ENCODE results near the gene ARMH2.

ARMH2 gene

GRCh38 chr6:24798740-24799540 is at the start of gene ARMH2:
Gene ARMH2 (minus strand): TSS chr6:24798917. CDS start chr6:24798857, 60 bp downstream.
- TF ChIP-seq CTCF (IDR thresholded peaks at IDR 0.05; ENCODE audit: low read depth, low read length, missing control alignments): no peak

GRCh38 chr6:24848461-24848860 is 49.7 kb upstream of the ARMH2 start:
- TF ChIP-seq CTCF (IDR thresholded peaks at IDR 0.05; ENCODE audit: low read depth, low read length, missing control alignments): no peak
- no peak overlapping the region for H3K4me3 ChIP-seq (ENCODE audit: low read depth, low read length)
- no peak for DNase-seq (ENCODE audit: low read depth)

More at GRCh38 chr6:24798740-24799540, at the start of gene ARMH2:
- no peak within 1 kb of the TSS for H3K4me3 ChIP-seq (ENCODE audit: low read depth, low read length)
- no peak for DNase-seq (ENCODE audit: low read depth)

GRCh38 chr6:24847402-24847801 is 48.7 kb upstream of the ARMH2 start:
- H3K4me3 ChIP-seq (ENCODE audit: low read depth, low read length): no peak overlapping the region
- TF ChIP-seq CTCF (IDR thresholded peaks at IDR 0.05; ENCODE audit: low read depth, low read length, missing control alignments): no peak
- DNase-seq (ENCODE audit: low read depth): no peak

- no peak overlapping the region for H3K4me3 ChIP-seq (ENCODE audit: low read depth, low read length)
- no peak for DNase-seq (ENCODE audit: low read depth)
- no peak for TF ChIP-seq CTCF (IDR thresholded peaks at IDR 0.05; ENCODE audit: low read depth, low read length, missing control alignments)
These were observed 46.9 kb upstream of the ARMH2 start for GRCh38 chr6:24845578-24845977.

- no peak overlapping the region for H3K4me3 ChIP-seq (ENCODE audit: low read depth, low read length)
- TF ChIP-seq CTCF (IDR thresholded peaks at IDR 0.05; ENCODE audit: low read depth, low read length, missing control alignments): no peak
- DNase-seq (ENCODE audit: low read depth): no peak
These were observed 46.2 kb upstream of the ARMH2 start for GRCh38 chr6:24844903-24845302.

- H3K4me3 ChIP-seq (ENCODE audit: low read depth, low read length): no peak overlapping the region
- no peak for TF ChIP-seq CTCF (IDR thresholded peaks at IDR 0.05; ENCODE audit: low read depth, low read length, missing control alignments)
- no peak for DNase-seq (ENCODE audit: low read depth)
These were observed 45.3 kb upstream of the ARMH2 start for GRCh38 chr6:24844061-24844460.

- TF ChIP-seq CTCF (IDR thresholded peaks at IDR 0.05; ENCODE audit: low read depth, low read length, missing control alignments): no peak
- no peak for DNase-seq (ENCODE audit: low read depth)
- no peak overlapping the region for H3K4me3 ChIP-seq (ENCODE audit: low read depth, low read length)
These were observed 41.5 kb upstream of the ARMH2 start for GRCh38 chr6:24840187-24840586.

Data from GM12864 (cell line).